K562 (cell line): Measurements from ENCODE around the gene MTA2. TPM values are rescaled to one million over a fixed set of nuclear protein-coding genes. Genes with fewer than 3 reads are reported as not detected.

Experiments used
- ATF4 ChIP-seq: fragments of 450-650 bp; formaldehyde crosslinking; IDR thresholded peaks from 2 replicates; pipeline ENCODE4 v1.4.0; 2022; ENCODE audit warnings: mild to moderate bottlenecking, moderate library complexity
- CC2D1A ChIP-seq: fragments of 450-650 bp; IDR thresholded peaks from 2 replicates; pipeline ENCODE4 v1.6.1; 2017; ENCODE audit warnings: mild to moderate bottlenecking
- CREB1 ChIP-seq, 2 experiments: sonication (generic) in 1 of 2; formaldehyde crosslinking in 1 of 2; IDR thresholded peaks; 2 replicates each; pipeline versions ENCODE4 v1.6.1 to v1.8.0; 2012 to 2022; ENCODE audit warnings: inconsistent platforms in 1 of 2, mild to moderate bottlenecking in 1 of 2, missing genetic modification reagents in 1 of 2, moderate library complexity in 1 of 2
- GMEB1 ChIP-seq: fragments of 250-450 bp; sonication (Bioruptor Pico); IDR thresholded peaks from 2 replicates; pipeline ENCODE4 v1.4.0; 2020; ENCODE audit warnings: mild to moderate bottlenecking
- GTF2A2 ChIP-seq: IDR thresholded peaks from 2 replicates; pipeline ENCODE4 v1.6.1; 2016; ENCODE audit warnings: mild to moderate bottlenecking, missing genetic modification characterization, missing compliant biosample characterization
- KLF6 ChIP-seq: fragments of 250-450 bp; sonication (Bioruptor Pico); IDR thresholded peaks from 2 replicates; pipeline ENCODE4 v1.4.0; 2020; ENCODE audit warnings: mild to moderate bottlenecking, moderate library complexity, borderline replicate concordance
- POLR2G ChIP-seq: fragments of 200-400 bp; formaldehyde crosslinking; IDR thresholded peaks from 2 replicates; pipeline ENCODE4 v1.6.1; 2017; ENCODE audit warnings: low read depth, mild to moderate bottlenecking, antibody characterized with exemption, low read length, moderate library complexity
- POLR3G ChIP-seq: IDR thresholded peaks from 2 replicates; pipeline ENCODE4 v1.6.1; 2011; ENCODE audit not compliant: insufficient read length, insufficient replicate concordance; ENCODE audit errors: extremely low read depth
- PPARD ChIP-seq: fragments of 250-450 bp; sonication (Bioruptor Pico); IDR thresholded peaks from 2 replicates; pipeline ENCODE4 v1.8.0; 2022; ENCODE audit warnings: inconsistent platforms, mild to moderate bottlenecking, moderate library complexity
- RBM22 ChIP-seq: fragments of 200-400 bp; formaldehyde crosslinking; IDR thresholded peaks from 2 replicates; pipeline ENCODE4 v1.6.1; 2018; ENCODE audit warnings: low read length, low read depth; ENCODE audit not compliant: poor library complexity, severe bottlenecking
- RHOXF2B ChIP-seq: fragments of 250-450 bp; sonication (Bioruptor Pico); conservative IDR thresholded peaks from 2 replicates; pipeline ENCODE4 v1.5.1; 2021
- RUNX1 ChIP-seq: sonication (generic); IDR thresholded peaks from 2 replicates; pipeline ENCODE4 v1.6.1; 2016; ENCODE audit warnings: antibody characterized with exemption, low read depth
- SMAD4 ChIP-seq: fragments of 250-450 bp; sonication (Bioruptor Pico); conservative IDR thresholded peaks from 2 replicates; pipeline ENCODE4 v1.8.0; 2021; ENCODE audit warnings: inconsistent platforms, mild to moderate bottlenecking, moderate library complexity
- SREBF2 ChIP-seq: sonication (generic); formaldehyde crosslinking; IDR thresholded peaks from 2 replicates; pipeline ENCODE4 v1.4.0; 2020; ENCODE audit warnings: mild to moderate bottlenecking, missing genetic modification reagents
- TEAD4 ChIP-seq, 2 experiments: sonication (generic) in 1 of 2; formaldehyde crosslinking in 1 of 2; IDR thresholded peaks; 2 replicates each; pipeline versions ENCODE4 v1.6.1 to v1.8.0; 2012 to 2022; ENCODE audit warnings: borderline replicate concordance in 1 of 2, inconsistent platforms in 1 of 2, low read length in 1 of 2, mild to moderate bottlenecking in 1 of 2, missing genetic modification reagents in 1 of 2
- ZFPM2 ChIP-seq: fragments of 250-450 bp; sonication (Bioruptor Pico); IDR thresholded peaks from 2 replicates; pipeline ENCODE4 v1.5.1; 2022; ENCODE audit warnings: mild to moderate bottlenecking
- ZNF121 ChIP-seq: sonication (generic); formaldehyde crosslinking; conservative IDR thresholded peaks from 2 replicates; pipeline ENCODE4 v1.8.0; 2022; ENCODE audit warnings: missing genetic modification reagents
- polyA plus RNA-seq, 8 experiments: library from polyadenylated mRNA; depleted of rRNA in 4 of 8; stranded (reverse) in 5 of 8; unstranded in 3 of 8; fragments of >200 nt; fragmentation: Nextera tagmentation in 2 of 8; fragmentation: Illumina TruSeq in 1 of 8; extraction: Ambion mirVana in 2 of 8; extraction: Trizol in 1 of 8; gene quantifications; 2 replicates each; pipeline versions ENCODE4 v1.2.1 to v1.2.3, GENCODE V29; 2011 to 2014; ENCODE audit warnings: inconsistent platforms in 1 of 8, missing spikeins in 1 of 8
- total RNA-seq, 7 experiments: library from RNA; depleted of rRNA in 6 of 7; stranded (reverse); fragments of >200 nt in 6 of 7; fragmentation: Illumina TruSeq in 2 of 7; extraction: Trizol in 2 of 7; gene quantifications; 2 replicates each; pipeline versions ENCODE4 v1.2.1 to v1.2.3, GENCODE V29; 2011 to 2021; ENCODE audit warnings: low replicate concordance in 1 of 7
- TF ChIP-seq, protein P1 (sequence below): fragments of 450-650 bp; IDR thresholded peaks from 2 replicates; pipeline ENCODE4 v1.7.0; 2016; ENCODE audit warnings: borderline replicate concordance
- TF ChIP-seq, protein P2 (sequence below): fragments of 450-650 bp; IDR thresholded peaks from 2 replicates; pipeline ENCODE4 v1.6.1; 2016; ENCODE audit warnings: antibody characterized with exemption
- TF ChIP-seq, protein P3 (sequence below), 2 experiments: fragments of 450-650 bp in 1 of 2; sonication (generic) in 1 of 2; formaldehyde crosslinking; conservative IDR thresholded peaks; 2 replicates each; pipeline versions ENCODE4 v1.4.0 to v1.8.1; 2020 to 2022; ENCODE audit warnings: mild to moderate bottlenecking in 1 of 2, missing genetic modification reagents in 1 of 2

Gene MTA2
- total and polyA plus RNA-seq, 9 of the 15 experiments (the other 6 are each of a cell fraction or from before 2014, with no cell fraction given): 6.2 to 220 (median 172) TPM

DNA sequence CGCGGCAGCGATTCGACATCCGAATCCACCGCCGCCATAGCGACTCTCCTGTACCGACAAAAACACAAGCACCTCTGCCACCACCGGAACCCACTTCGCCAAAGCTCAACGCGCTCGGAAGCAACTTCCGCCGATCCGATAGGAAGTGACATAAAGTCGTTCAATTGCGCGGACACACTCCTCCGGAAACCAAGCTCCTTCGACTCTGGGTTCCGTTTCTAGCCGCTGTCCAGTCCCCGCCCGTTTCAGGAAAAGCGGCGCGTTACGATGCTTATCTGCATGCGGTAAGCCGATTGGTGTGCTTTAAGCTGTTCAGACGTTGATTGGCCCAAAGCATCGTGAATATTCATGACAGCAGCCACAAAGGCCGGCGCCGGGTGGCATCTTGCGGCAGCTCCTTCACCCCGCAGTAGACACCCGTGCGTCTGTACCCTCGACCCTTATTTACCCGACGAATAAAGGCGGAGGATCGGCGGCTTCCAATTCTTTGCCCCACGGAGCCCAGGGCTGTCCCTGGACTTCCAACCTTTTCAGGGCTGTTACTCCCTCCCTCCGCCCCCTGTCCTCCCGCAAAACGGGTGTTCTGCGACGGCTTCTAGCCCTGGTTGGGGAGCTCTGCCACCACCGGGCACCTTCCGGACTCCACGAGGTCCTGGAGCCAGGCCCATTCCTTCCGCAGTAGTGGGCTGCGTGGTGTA lies 10.1 kb downstream of the MTA2 start, which contains the start of gene TUT1 (continued):
- TF ChIP-seq TEAD4 (IDR thresholded peaks at IDR 0.05; ENCODE audit: low read length) (peak; percentile 70), TEAD4 (CRISPR knock-in tag; IDR thresholded peaks at IDR 0.05; ENCODE audit: borderline replicate concordance) (no peak), RUNX1 (no peak), ATF4 (CRISPR knock-in tag) (no peak), SREBF2 (no peak), SMAD4 (CRISPR knock-in tag) (peak; percentile 82), POLR3G (no peak), POLR2G (peak; percentile 91), RBM22 (no peak), ZFPM2 (CRISPR knock-in tag) (no peak), CREB1 (IDR thresholded peaks at IDR 0.05) (peak; percentile 95), CREB1 (CRISPR knock-in tag; IDR thresholded peaks at IDR 0.05) (peak; percentile 97), GMEB1 (CRISPR knock-in tag) (peak; percentile 80), GTF2A2 (tag) (no peak), CC2D1A (peak; percentile 34; the same call in 1 of the 2 replicates), PPARD (CRISPR knock-in tag) (no peak), RHOXF2B (CRISPR knock-in tag) (no peak), KLF6 (no peak), ZNF121 (CRISPR knock-in tag) (no peak)
- TF ChIP-seq, protein P1, sequence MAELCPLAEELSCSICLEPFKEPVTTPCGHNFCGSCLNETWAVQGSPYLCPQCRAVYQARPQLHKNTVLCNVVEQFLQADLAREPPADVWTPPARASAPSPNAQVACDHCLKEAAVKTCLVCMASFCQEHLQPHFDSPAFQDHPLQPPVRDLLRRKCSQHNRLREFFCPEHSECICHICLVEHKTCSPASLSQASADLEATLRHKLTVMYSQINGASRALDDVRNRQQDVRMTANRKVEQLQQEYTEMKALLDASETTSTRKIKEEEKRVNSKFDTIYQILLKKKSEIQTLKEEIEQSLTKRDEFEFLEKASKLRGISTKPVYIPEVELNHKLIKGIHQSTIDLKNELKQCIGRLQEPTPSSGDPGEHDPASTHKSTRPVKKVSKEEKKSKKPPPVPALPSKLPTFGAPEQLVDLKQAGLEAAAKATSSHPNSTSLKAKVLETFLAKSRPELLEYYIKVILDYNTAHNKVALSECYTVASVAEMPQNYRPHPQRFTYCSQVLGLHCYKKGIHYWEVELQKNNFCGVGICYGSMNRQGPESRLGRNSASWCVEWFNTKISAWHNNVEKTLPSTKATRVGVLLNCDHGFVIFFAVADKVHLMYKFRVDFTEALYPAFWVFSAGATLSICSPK: no peak
- TF ChIP-seq, protein P2, sequence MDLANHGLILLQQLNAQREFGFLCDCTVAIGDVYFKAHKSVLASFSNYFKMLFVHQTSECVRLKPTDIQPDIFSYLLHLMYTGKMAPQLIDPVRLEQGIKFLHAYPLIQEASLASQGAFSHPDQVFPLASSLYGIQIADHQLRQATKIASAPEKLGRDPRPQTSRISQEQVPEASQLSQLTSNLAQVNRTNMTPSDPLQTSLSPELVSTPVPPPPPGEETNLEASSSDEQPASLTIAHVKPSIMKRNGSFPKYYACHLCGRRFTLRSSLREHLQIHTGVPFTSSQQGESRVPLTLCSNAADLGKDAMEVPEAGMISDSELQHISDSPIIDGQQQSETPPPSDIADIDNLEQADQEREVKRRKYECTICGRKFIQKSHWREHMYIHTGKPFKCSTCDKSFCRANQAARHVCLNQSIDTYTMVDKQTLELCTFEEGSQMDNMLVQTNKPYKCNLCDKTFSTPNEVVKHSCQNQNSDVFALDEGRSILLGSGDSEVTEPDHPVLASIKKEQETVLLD: peak; percentile 53; the same call in 1 of the 2 replicates
- TF ChIP-seq, protein P3, sequence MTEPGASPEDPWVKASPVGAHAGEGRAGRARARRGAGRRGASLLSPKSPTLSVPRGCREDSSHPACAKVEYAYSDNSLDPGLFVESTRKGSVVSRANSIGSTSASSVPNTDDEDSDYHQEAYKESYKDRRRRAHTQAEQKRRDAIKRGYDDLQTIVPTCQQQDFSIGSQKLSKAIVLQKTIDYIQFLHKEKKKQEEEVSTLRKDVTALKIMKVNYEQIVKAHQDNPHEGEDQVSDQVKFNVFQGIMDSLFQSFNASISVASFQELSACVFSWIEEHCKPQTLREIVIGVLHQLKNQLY (CRISPR knock-in tag; conservative IDR thresholded peaks at IDR 0.05): no peak
